Right atrium auricular region (tissue), 2 donors: ENCODE data around the gene NEDD9. TPM values are rescaled to one million over a fixed set of nuclear protein-coding genes. Genes with fewer than 3 reads are reported as not detected.

ENCODE experiments used
- DNase-seq: peaks from one replicate; pipeline ENCODE4 v3.0.0-alpha.2; 2019; ENCODE audit warnings: low spot score
- H3K27ac ChIP-seq, 2 donors: fragments of 200-600 bp; sonication (generic); 1 replicate in 1 of 2; 2 replicates in 1 of 2; pipeline ENCODE4 v1.5.1; 2016 to 2019
- H3K27me3 ChIP-seq, 2 donors: fragments of 200-600 bp; sonication (generic); one replicate each; pipeline versions ENCODE4 v1.5.1 to v1.6.0; 2017 to 2019
- H3K36me3 ChIP-seq: fragments of 200-600 bp; sonication (generic); one replicate; pipeline ENCODE4 v1.5.1; 2016
- H3K4me1 ChIP-seq, 2 donors: fragments of 200-600 bp; sonication (generic); one replicate each; pipeline versions ENCODE4 v1.5.1 to v1.6.0; 2017 to 2019
- H3K4me3 ChIP-seq, 2 donors: fragments of 200-600 bp; sonication (generic); 1 replicate in 1 of 2; 2 replicates in 1 of 2; pipeline ENCODE4 v1.5.1; 2017 to 2019; ENCODE audit warnings: mild to moderate bottlenecking in 1 of 2, moderate library complexity in 1 of 2
- H3K9me3 ChIP-seq, 2 donors: fragments of 200-600 bp; sonication (generic); one replicate each; pipeline ENCODE4 v1.5.1; 2019
- total RNA-seq, 2 donors: library from RNA; depleted of rRNA; stranded (reverse); fragments of >200 nt; gene quantifications; one replicate each; pipeline ENCODE4 v1.1.0, GENCODE V29; 2016
- TF ChIP-seq, protein P1 (sequence below), 2 donors: fragments of 200-600 bp; sonication (generic); IDR thresholded peaks; one replicate each; pipeline ENCODE4 v1.5.1; 2019; ENCODE audit warnings: antibody characterized with exemption in 2 of 2

Gene NEDD9, protein sequence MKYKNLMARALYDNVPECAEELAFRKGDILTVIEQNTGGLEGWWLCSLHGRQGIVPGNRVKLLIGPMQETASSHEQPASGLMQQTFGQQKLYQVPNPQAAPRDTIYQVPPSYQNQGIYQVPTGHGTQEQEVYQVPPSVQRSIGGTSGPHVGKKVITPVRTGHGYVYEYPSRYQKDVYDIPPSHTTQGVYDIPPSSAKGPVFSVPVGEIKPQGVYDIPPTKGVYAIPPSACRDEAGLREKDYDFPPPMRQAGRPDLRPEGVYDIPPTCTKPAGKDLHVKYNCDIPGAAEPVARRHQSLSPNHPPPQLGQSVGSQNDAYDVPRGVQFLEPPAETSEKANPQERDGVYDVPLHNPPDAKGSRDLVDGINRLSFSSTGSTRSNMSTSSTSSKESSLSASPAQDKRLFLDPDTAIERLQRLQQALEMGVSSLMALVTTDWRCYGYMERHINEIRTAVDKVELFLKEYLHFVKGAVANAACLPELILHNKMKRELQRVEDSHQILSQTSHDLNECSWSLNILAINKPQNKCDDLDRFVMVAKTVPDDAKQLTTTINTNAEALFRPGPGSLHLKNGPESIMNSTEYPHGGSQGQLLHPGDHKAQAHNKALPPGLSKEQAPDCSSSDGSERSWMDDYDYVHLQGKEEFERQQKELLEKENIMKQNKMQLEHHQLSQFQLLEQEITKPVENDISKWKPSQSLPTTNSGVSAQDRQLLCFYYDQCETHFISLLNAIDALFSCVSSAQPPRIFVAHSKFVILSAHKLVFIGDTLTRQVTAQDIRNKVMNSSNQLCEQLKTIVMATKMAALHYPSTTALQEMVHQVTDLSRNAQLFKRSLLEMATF
- 10 to 100 TPM; 47.3 to 56.2 TPM for total RNA-seq

DNA sequence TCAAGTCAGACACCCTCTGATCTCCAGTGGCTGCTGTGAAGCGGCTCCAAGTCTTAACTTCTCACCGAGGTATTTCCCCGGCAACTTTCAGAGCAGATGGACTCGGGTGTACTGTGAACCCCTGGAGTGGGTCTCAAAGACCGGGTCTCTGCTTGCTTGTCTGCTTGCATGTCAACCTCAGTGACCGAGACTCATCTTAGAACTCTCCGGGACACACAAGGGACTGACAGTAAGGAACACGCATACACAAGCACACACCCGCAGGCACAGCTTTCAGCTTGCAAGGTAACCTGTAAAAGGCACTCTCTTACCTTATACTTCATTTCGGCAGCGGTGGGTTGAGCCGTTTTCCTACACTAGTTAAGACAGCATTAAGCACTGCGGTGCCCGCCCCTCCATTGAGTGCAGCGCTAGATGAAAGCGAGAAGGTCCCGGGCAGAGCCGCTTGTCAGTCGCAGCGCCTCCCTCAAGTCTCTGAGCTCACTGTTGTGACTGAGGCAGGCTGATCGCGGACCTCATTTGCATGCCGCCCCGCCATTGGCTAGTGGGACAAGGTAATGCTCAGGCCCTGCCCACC, at the start of gene NEDD9:
TSS of gene NEDD9 (minus strand) at position 476 of the 577 bp plus-strand sequence. CDS start at position 323, 153 bp downstream.
- TF ChIP-seq, protein P1, sequence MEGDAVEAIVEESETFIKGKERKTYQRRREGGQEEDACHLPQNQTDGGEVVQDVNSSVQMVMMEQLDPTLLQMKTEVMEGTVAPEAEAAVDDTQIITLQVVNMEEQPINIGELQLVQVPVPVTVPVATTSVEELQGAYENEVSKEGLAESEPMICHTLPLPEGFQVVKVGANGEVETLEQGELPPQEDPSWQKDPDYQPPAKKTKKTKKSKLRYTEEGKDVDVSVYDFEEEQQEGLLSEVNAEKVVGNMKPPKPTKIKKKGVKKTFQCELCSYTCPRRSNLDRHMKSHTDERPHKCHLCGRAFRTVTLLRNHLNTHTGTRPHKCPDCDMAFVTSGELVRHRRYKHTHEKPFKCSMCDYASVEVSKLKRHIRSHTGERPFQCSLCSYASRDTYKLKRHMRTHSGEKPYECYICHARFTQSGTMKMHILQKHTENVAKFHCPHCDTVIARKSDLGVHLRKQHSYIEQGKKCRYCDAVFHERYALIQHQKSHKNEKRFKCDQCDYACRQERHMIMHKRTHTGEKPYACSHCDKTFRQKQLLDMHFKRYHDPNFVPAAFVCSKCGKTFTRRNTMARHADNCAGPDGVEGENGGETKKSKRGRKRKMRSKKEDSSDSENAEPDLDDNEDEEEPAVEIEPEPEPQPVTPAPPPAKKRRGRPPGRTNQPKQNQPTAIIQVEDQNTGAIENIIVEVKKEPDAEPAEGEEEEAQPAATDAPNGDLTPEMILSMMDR (IDR thresholded peaks at IDR 0.05) = no peak
- peak within 1 kb of the TSS; percentile 91 to 92 for H3K27ac ChIP-seq
- H3K27me3 ChIP-seq = no peaks in the 10 kb centered on the region
- H3K36me3 ChIP-seq = peaks cover 7% of the 10 kb centered on the region
- peaks cover 0 to 20% of the 10 kb centered on the region in 2 donors for H3K4me1 ChIP-seq
- H3K9me3 ChIP-seq = no peaks in the 10 kb centered on the region
- DNase-seq = peak; percentile 99
- peak within 1 kb of the TSS; percentile 68 to 70 for H3K4me3 ChIP-seq

DNA sequence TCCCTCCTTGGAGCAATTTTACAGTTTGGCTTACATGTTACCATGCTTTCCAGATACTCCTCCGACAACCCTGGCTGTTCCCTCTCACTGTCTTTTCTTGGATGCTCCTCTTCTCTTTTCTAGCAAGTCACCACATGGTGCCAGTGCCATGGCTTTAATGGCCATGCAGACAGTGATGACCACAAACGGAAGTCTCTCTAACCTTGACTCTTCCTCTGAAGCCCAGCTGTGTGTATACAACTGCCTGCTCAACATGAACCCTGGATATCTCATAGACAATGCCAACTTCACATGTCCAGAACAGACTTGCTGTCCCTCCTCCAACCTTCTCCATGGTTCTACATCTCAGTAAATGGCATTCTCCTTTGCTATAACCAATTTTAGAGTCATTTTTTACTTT, 49.8 kb upstream of the NEDD9 start:
- peaks cover 0 to 5% of the 10 kb centered on the region in 2 donors for H3K4me1 ChIP-seq
- TF ChIP-seq, protein P1 (IDR thresholded peaks at IDR 0.05) = no peak
- no peak for DNase-seq
- H3K4me3 ChIP-seq = no peak overlapping the region
- H3K27me3 ChIP-seq = no peaks in the 10 kb centered on the region
- H3K36me3 ChIP-seq = no peaks in the 10 kb centered on the region
- H3K27ac ChIP-seq = no peak overlapping the region
- peaks cover 0 to 9% of the 10 kb centered on the region in 2 donors for H3K9me3 ChIP-seq

DNA sequence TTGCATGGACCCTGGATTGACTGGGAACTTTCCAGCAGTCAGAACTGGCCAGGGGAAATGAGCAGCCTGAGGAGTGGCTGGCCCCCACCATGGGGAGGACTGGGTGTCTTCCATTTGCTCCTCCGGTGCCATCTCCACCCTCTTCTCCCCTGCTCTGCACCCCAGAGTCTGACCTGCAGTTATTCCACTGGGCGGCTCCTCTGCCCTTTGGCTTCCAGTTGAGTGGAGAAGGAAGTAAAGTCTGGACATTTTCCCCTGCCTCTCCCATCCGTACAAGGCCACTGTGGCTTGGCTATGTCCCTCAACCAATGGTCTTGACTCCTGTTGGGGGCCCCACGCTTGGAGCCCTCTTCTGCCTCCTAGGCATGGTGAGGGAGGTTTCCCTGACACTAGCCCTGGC, 47.9 kb upstream of the NEDD9 start:
- Histone ChIP-seq H3K9me3 (no peaks in the 10 kb centered on the region), H3K27ac (no peak overlapping the region), H3K4me3 (no peak overlapping the region), H3K4me1 (peaks cover 0 to 10% of the 10 kb centered on the region in 2 donors), H3K36me3 (no peaks in the 10 kb centered on the region), H3K27me3 (no peaks in the 10 kb centered on the region)
- TF ChIP-seq, protein P1 (IDR thresholded peaks at IDR 0.05) = no peak
- no peak for DNase-seq

DNA sequence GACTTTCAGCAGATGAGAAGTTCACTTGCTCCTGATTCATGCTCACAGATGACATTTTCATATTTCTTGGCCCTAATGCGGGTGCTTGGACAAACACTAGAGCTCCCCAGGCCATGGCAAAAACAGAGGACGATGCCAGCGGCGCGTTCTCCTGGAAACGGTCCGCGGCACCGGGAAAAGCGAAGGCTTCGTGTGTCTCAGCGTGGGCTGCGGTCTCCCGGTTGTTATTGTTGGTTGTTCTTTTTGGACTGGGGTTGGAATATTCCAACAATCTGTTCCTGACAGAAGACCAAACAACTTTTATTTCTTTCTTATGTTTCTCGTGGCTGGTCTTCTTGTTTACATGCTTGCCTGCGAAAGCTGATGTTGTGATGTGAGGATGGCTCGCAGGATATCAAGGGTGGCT, 46.8 kb upstream of the NEDD9 start:
- H3K4me1 ChIP-seq = peaks cover 0 to 10% of the 10 kb centered on the region in 2 donors
- H3K4me3 ChIP-seq = no peak overlapping the region
- H3K27ac ChIP-seq = no peak overlapping the region
- DNase-seq = no peak
- H3K36me3 ChIP-seq = no peaks in the 10 kb centered on the region
- no peaks in the 10 kb centered on the region for H3K27me3 ChIP-seq
- no peaks in the 10 kb centered on the region for H3K9me3 ChIP-seq
- TF ChIP-seq, protein P1 (IDR thresholded peaks at IDR 0.05) = no peak

DNA sequence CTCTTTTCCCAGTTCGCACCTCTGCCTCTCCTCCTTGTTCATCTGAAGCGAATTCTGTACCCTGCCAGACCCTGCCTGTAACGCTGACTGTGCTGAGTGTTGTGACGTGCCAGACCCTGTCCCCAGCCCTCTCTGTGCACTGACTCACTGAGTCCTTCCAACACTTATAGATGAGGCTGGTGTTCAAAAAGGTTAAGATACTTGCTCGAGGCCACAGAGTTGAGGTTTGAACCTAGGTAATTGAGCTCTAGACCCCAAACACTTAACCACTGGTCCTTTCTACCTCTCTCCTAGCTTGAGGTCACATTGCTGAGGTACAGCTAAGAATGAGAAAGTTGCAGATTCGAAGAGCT, 45.7 kb upstream of the NEDD9 start:
- H3K27me3 ChIP-seq = no peaks in the 10 kb centered on the region
- H3K9me3 ChIP-seq = no peaks in the 10 kb centered on the region
- peak overlapping the region in 1 of 2 donors; percentile 4 for H3K27ac ChIP-seq
- DNase-seq = no peak
- TF ChIP-seq, protein P1 (IDR thresholded peaks at IDR 0.05) = no peak
- peaks cover 0 to 10% of the 10 kb centered on the region in 2 donors for H3K4me1 ChIP-seq
- H3K4me3 ChIP-seq = no peak overlapping the region
- H3K36me3 ChIP-seq = no peaks in the 10 kb centered on the region
